ENCODE measurements around the gene PFKFB3.

DNA sequence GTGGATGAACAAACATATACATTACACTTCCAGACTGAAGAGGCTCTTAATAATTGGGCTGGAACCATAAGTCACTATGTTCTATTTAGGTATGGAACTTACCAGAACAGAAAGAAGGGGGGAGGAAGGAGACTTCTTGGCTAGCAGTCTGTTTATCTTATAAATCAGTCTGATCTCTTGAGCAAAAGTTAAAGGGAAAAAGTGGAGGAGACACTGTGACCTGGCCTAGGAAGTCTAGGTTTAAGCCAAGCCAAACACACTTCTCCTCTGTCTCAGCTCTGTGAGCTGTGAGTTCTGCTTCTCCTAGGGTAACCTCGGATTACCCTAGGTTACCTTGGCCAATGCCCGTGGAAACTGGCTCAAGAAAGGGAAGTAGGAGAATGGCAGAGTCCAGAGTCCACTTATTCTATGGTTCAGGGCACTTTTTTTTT is 95.2 kb downstream of the PFKFB3 start:
- TF ChIP-seq, protein P1, sequence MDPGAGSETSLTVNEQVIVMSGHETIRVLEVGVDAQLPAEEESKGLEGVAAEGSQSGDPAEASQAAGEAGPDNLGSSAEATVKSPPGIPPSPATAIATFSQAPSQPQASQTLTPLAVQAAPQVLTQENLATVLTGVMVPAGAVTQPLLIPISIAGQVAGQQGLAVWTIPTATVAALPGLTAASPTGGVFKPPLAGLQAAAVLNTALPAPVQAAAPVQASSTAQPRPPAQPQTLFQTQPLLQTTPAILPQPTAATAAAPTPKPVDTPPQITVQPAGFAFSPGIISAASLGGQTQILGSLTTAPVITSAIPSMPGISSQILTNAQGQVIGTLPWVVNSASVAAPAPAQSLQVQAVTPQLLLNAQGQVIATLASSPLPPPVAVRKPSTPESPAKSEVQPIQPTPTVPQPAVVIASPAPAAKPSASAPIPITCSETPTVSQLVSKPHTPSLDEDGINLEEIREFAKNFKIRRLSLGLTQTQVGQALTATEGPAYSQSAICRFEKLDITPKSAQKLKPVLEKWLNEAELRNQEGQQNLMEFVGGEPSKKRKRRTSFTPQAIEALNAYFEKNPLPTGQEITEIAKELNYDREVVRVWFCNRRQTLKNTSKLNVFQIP (CRISPR knock-in tag; IDR thresholded peaks at IDR 0.05; ENCODE audit: borderline replicate concordance, low read depth), result no peak
- TF ChIP-seq ESRRG (CRISPR knock-in tag; IDR thresholded peaks at IDR 0.05), result no peak
- TF ChIP-seq, protein P2, sequence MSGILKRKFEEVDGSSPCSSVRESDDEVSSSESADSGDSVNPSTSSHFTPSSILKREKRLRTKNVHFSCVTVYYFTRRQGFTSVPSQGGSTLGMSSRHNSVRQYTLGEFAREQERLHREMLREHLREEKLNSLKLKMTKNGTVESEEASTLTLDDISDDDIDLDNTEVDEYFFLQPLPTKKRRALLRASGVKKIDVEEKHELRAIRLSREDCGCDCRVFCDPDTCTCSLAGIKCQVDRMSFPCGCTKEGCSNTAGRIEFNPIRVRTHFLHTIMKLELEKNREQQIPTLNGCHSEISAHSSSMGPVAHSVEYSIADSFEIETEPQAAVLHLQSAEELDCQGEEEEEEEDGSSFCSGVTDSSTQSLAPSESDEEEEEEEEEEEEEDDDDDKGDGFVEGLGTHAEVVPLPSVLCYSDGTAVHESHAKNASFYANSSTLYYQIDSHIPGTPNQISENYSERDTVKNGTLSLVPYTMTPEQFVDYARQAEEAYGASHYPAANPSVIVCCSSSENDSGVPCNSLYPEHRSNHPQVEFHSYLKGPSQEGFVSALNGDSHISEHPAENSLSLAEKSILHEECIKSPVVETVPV (CRISPR knock-in tag; IDR thresholded peaks at IDR 0.05), result no peak

All from SK-N-SH treated with all-trans-retinoic acid at 6 μM for 48 hours (cell line).